Measurements from ENCODE around the gene SC5D. TPM values are rescaled to one million over a fixed set of nuclear protein-coding genes. Genes with fewer than 3 reads are reported as not detected.

The SC5D gene
- polyA plus RNA-seq, 1 donor from 2014 or later: 75.7 TPM

- no peak overlapping the region for H3K9ac ChIP-seq (ENCODE audit: low read length)
- H3K27ac ChIP-seq (ENCODE audit: low read length): no peak overlapping the region
- H3K9me3 ChIP-seq (ENCODE audit: low read length): no peaks in the 10 kb centered on the region
- no peak overlapping the region for H2AFZ ChIP-seq (ENCODE audit: low read depth, low read length)
- H3K4me2 ChIP-seq (ENCODE audit: low read length): no peak overlapping the region
- H3K4me3 ChIP-seq (ENCODE audit: low read length): no peak overlapping the region
- H3K9me2 ChIP-seq (ENCODE audit: insufficient read depth, low read length): no peaks in the 10 kb centered on the region
- TF ChIP-seq SMC3 (conservative IDR thresholded peaks at IDR 0.05; ENCODE audit: poor library complexity): no peak
- no peak for TF ChIP-seq EZH2 (IDR thresholded peaks at IDR 0.05; ENCODE audit: borderline replicate concordance, insufficient read depth, low read length, poor library complexity, severe bottlenecking)
- no peak for TF ChIP-seq MXI1 (conservative IDR thresholded peaks at IDR 0.05; ENCODE audit: poor library complexity, severe bottlenecking)
- no peak for TF ChIP-seq TAF1 (IDR thresholded peaks at IDR 0.05; ENCODE audit: low read depth)
- no peak for TF ChIP-seq RAD21 (conservative IDR thresholded peaks at IDR 0.05)
- no peak for TF ChIP-seq CTCF (IDR thresholded peaks at IDR 0.05; ENCODE audit: poor library complexity, severe bottlenecking)
- TF ChIP-seq EP300 (conservative IDR thresholded peaks at IDR 0.05; ENCODE audit: poor library complexity, severe bottlenecking): no peak
- no peak for TF ChIP-seq POLR2AphosphoS5 (IDR thresholded peaks at IDR 0.05)
- no peak for TF ChIP-seq REST (IDR thresholded peaks at IDR 0.05; ENCODE audit: borderline replicate concordance)
- no peaks in the 10 kb centered on the region for H3K79me2 ChIP-seq (replicated peaks; ENCODE audit: insufficient read depth, low read length)
- no peaks in the 10 kb centered on the region for H3K36me3 ChIP-seq (ENCODE audit: insufficient read depth, low read length)
- H3F3A ChIP-seq (ENCODE audit: insufficient read depth, low read length, poor library complexity, severe bottlenecking): no peaks in the 10 kb centered on the region
- H4K20me1 ChIP-seq (ENCODE audit: insufficient read depth): no peaks in the 10 kb centered on the region
- H3K27me3 ChIP-seq (ENCODE audit: insufficient read depth, low read depth, low read length): no peaks in the 10 kb centered on the region
These were observed 10.2 kb upstream of the SC5D start for GRCh38 chr11:121282386-121282785.

- Histone ChIP-seq H3K4me2 (ENCODE audit: low read length) (no peak overlapping the region), H3K27me3 (ENCODE audit: insufficient read depth, low read depth, low read length) (no peaks in the 10 kb centered on the region), H3K27ac (ENCODE audit: low read length) (no peak overlapping the region), H4K20me1 (ENCODE audit: insufficient read depth) (no peaks in the 10 kb centered on the region), H3K79me2 (replicated peaks; ENCODE audit: insufficient read depth, low read length) (no peaks in the 10 kb centered on the region), H3K9ac (ENCODE audit: low read length) (no peak overlapping the region), H3K9me2 (ENCODE audit: insufficient read depth, low read length) (no peaks in the 10 kb centered on the region), H3K36me3 (ENCODE audit: insufficient read depth, low read length) (no peaks in the 10 kb centered on the region), H3K4me3 (ENCODE audit: low read length) (no peak overlapping the region), H2AFZ (ENCODE audit: low read depth, low read length) (no peak overlapping the region), H3K9me3 (ENCODE audit: low read length) (no peaks in the 10 kb centered on the region), H3F3A (ENCODE audit: insufficient read depth, low read length, poor library complexity, severe bottlenecking) (no peaks in the 10 kb centered on the region)
- TF ChIP-seq RAD21 (conservative IDR thresholded peaks at IDR 0.05) (no peak), TAF1 (IDR thresholded peaks at IDR 0.05; ENCODE audit: low read depth) (no peak), POLR2AphosphoS5 (IDR thresholded peaks at IDR 0.05) (no peak), REST (IDR thresholded peaks at IDR 0.05; ENCODE audit: borderline replicate concordance) (no peak), EP300 (conservative IDR thresholded peaks at IDR 0.05; ENCODE audit: poor library complexity, severe bottlenecking) (no peak), SMC3 (conservative IDR thresholded peaks at IDR 0.05; ENCODE audit: poor library complexity) (no peak), EZH2 (IDR thresholded peaks at IDR 0.05; ENCODE audit: borderline replicate concordance, insufficient read depth, low read length, poor library complexity, severe bottlenecking) (no peak), CTCF (IDR thresholded peaks at IDR 0.05; ENCODE audit: poor library complexity, severe bottlenecking) (no peak), MXI1 (conservative IDR thresholded peaks at IDR 0.05; ENCODE audit: poor library complexity, severe bottlenecking) (no peak)
These were observed 9.6 kb upstream of the SC5D start for GRCh38 chr11:121282886-121283502.
